ENCODE measurements around the gene DRAXIN. TPM values are rescaled to one million over a fixed set of nuclear protein-coding genes. Genes with fewer than 3 reads are reported as not detected.

Gene DRAXIN
- total RNA-seq, 4 donors from 2014 or later = 0.08 to 0.10 (median 0.08) TPM; not detected in 1

GRCh38 chr1:11704691-11705475 is 13.4 kb downstream of the DRAXIN start:
- Histone ChIP-seq H3K27me3 (peaks cover 57% of the 10 kb centered on the region), H3K9me3 (no peaks in the 10 kb centered on the region), H3K4me1 (peaks cover 19% of the 10 kb centered on the region), H3K4me3 (no peak overlapping the region), H3K27ac (no peak overlapping the region), H3K36me3 (no peaks in the 10 kb centered on the region)
- 74% methylated on average over 19 of the region's 22 CpGs for WGBS
- no peak for DNase-seq (ENCODE audit: low spot score in 2 of 2)
- TF ChIP-seq EP300 (IDR thresholded peaks at IDR 0.05) = no peak

GRCh38 chr1:11705596-11705995 is 14.1 kb downstream of the DRAXIN start:
- no peak for TF ChIP-seq CTCF (IDR thresholded peaks at IDR 0.05)
- TF ChIP-seq POLR2AphosphoS5 (IDR thresholded peaks at IDR 0.05) = no peak
- TF ChIP-seq EP300 (IDR thresholded peaks at IDR 0.05) = no peak
- TF ChIP-seq POLR2A (IDR thresholded peaks at IDR 0.05) = no peak
- WGBS = 77% methylated on average over 9 of the region's 9 CpGs
- Histone ChIP-seq H3K9me3 (no peaks in the 10 kb centered on the region), H3K27me3 (peaks cover 53% of the 10 kb centered on the region), H3K4me3 (no peak overlapping the region), H3K36me3 (no peaks in the 10 kb centered on the region), H3K27ac (no peak overlapping the region), H3K4me1 (peaks cover 19% of the 10 kb centered on the region)
- DNase-seq (ENCODE audit: low spot score in 2 of 2) = no peak

- Histone ChIP-seq H3K4me3 (no peak overlapping the region), H3K27me3 (peaks cover 46% of the 10 kb centered on the region), H3K9me3 (no peaks in the 10 kb centered on the region), H3K27ac (no peak overlapping the region), H3K4me1 (peaks cover 13% of the 10 kb centered on the region), H3K36me3 (no peaks in the 10 kb centered on the region)
- no peak for DNase-seq (ENCODE audit: low spot score in 2 of 2)
- TF ChIP-seq CTCF (IDR thresholded peaks at IDR 0.05) (no peak), POLR2A (IDR thresholded peaks at IDR 0.05) (no peak), POLR2AphosphoS5 (IDR thresholded peaks at IDR 0.05) (no peak), EP300 (IDR thresholded peaks at IDR 0.05) (no peak)
- 98% methylated on average over 4 of the region's 14 CpGs for WGBS
These were observed 14.8 kb downstream of the DRAXIN start for GRCh38 chr1:11706292-11706691.

- peaks cover 32% of the 10 kb centered on the region for H3K27me3 ChIP-seq
These were observed 16.2 kb downstream of the DRAXIN start for GRCh38 chr1:11707621-11708276.

More at GRCh38 chr1:11707621-11708276, 16.2 kb downstream of the DRAXIN start:
- Histone ChIP-seq H3K9me3 (no peaks in the 10 kb centered on the region), H3K4me1 (peaks cover 5% of the 10 kb centered on the region), H3K27ac (no peak overlapping the region), H3K36me3 (no peaks in the 10 kb centered on the region), H3K4me3 (no peak overlapping the region)
- TF ChIP-seq POLR2AphosphoS5 (IDR thresholded peaks at IDR 0.05) = no peak
- no peak for TF ChIP-seq EP300 (IDR thresholded peaks at IDR 0.05)
- TF ChIP-seq CTCF (IDR thresholded peaks at IDR 0.05) = no peak
- TF ChIP-seq POLR2A (IDR thresholded peaks at IDR 0.05) = no peak
- 19% methylated on average over 8 of the region's 17 CpGs for WGBS
- no peak for DNase-seq (ENCODE audit: low spot score in 2 of 2)

Data from suprapubic skin (tissue), 4 donors.